Ascending aorta (tissue), 2 donors: ENCODE results near the gene BHLHE23. TPM values are rescaled to one million over a fixed set of nuclear protein-coding genes. Genes with fewer than 3 reads are reported as not detected.

ENCODE experiments used
- DNase-seq, 2 donors: peaks; one replicate each; pipeline ENCODE4 v3.0.0-alpha.2; 2019; ENCODE audit warnings: low spot score in 2 of 2
- H3K27ac ChIP-seq, 2 donors: fragments of 200-600 bp; sonication (generic); one replicate each; pipeline ENCODE4 v1.5.1; 2016 to 2017; ENCODE audit warnings: mild to moderate bottlenecking in 1 of 2
- H3K27me3 ChIP-seq: fragments of 200-600 bp; sonication (generic); one replicate; pipeline ENCODE4 v1.5.1; 2017
- H3K36me3 ChIP-seq, 2 donors: fragments of 200-600 bp; sonication (generic); one replicate each; pipeline ENCODE4 v1.5.1; 2016
- H3K4me1 ChIP-seq, 2 donors: fragments of 200-600 bp; sonication (generic); one replicate each; pipeline ENCODE4 v1.5.1; 2016 to 2017; ENCODE audit warnings: mild to moderate bottlenecking in 1 of 2
- H3K4me3 ChIP-seq, 2 donors: fragments of 200-600 bp; sonication (generic); one replicate each; pipeline ENCODE4 v1.5.1; 2016 to 2017; ENCODE audit warnings: mild to moderate bottlenecking in 1 of 2
- H3K9me3 ChIP-seq, 2 donors: fragments of 200-600 bp; sonication (generic); one replicate each; pipeline ENCODE4 v1.5.1; 2016
- intact Hi-C: fragments of 100-400 bp; cut with DNase I; formaldehyde crosslinking; loops from one replicate; pipeline ENCODE4 v1.15.1; 2023
- total RNA-seq: library from RNA; depleted of rRNA; stranded (reverse); fragments of >200 nt; gene quantifications from one replicate; pipeline ENCODE4 v1.1.0, GENCODE V29; 2016
- TF ChIP-seq, protein P1 (sequence below), 3 experiments: fragments of 200-600 bp in 2 of 3; fragments of 450-650 bp in 1 of 3; sonication (generic) in 2 of 3; IDR thresholded peaks; one replicate each; pipeline ENCODE4 v1.5.1; 2016 to 2019; ENCODE audit warnings: antibody characterized with exemption in 3 of 3, mild to moderate bottlenecking in 1 of 3, moderate library complexity in 1 of 3

BHLHE23 gene
- total RNA-seq, 1 donor from 2014 or later = not detected

DNA sequence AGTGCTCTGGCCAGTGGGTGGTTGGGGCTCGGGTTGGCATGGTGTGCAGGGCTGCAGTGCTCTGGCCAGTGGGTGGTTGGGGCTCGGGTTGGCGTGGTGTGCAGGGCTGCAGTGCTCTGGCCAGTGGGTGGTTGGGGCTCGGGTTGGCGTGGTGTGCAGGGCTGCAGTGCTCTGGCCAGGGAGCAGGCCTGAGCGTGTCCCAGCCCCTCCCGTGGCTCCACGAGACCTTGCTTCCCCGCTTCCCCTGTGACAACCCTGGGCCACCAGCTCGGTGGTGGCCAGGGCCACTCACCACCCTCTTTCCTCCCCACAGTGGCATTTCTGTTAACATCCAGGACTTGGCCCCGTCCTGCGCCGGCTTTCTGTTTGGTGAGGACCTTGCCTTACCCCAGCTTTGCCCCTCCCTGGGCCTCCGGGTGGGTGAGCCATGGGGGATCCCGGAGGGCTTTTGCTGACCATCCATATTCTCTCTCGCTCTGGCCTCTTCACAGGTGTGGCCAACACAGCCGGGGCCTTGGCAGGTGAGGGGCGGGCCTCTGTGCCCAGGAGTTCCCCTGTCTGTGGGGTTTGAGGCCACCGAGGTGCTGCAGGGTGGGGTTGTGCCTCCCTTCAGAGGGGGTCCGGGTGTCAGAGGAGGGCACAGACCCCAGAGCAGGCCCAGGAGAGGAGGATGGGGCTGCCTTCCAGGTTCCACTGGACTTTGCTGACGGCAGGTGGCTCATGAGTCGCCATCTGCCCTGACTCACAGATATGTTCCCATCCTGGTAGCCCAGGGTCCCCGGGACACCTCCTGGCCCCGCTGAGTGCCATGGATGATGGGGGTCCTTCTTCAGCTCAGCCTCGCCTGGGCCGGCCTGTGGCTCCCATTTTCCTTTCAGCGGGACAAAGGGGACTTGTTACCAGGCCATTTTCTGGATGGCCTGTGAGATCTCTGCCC is 40.3 kb downstream of the BHLHE23 start:
- H3K9me3 ChIP-seq = no peaks in the 10 kb centered on the region
- no peak for DNase-seq
- intact Hi-C loops = no loop called here

DNA sequence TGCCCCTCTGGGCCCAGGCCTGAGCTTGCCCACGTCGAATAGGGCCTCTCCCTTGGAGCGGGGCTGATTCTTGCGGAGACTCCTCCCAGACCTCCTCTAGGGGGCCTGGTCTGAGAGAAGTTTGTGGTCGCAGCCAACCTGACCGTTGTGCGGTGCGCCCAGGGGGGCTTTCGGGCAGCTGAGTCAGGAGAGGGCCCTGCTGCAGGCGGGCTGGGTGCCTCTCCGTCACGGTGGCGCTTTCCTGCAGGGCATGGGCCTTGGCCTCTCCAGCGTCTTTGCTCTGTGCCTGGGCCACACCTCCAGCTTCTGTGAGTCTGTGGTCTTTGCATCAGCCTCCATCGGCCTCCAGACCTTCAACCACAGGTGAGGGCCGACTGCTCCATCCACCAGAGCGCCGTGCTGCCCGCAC is 41.4 kb downstream of the BHLHE23 start:
- intact Hi-C loops = no loop called here

More for the DNA sequence above, 40.3 kb downstream of the BHLHE23 start:
- Histone ChIP-seq H3K27ac (no peak overlapping the region), H3K4me1 (no peaks in the 10 kb centered on the region), H3K27me3 (no peaks in the 10 kb centered on the region), H3K36me3 (peaks cover 6 to 11% of the 10 kb centered on the region in 2 donors), H3K4me3 (no peak overlapping the region)
- TF ChIP-seq, protein P1, sequence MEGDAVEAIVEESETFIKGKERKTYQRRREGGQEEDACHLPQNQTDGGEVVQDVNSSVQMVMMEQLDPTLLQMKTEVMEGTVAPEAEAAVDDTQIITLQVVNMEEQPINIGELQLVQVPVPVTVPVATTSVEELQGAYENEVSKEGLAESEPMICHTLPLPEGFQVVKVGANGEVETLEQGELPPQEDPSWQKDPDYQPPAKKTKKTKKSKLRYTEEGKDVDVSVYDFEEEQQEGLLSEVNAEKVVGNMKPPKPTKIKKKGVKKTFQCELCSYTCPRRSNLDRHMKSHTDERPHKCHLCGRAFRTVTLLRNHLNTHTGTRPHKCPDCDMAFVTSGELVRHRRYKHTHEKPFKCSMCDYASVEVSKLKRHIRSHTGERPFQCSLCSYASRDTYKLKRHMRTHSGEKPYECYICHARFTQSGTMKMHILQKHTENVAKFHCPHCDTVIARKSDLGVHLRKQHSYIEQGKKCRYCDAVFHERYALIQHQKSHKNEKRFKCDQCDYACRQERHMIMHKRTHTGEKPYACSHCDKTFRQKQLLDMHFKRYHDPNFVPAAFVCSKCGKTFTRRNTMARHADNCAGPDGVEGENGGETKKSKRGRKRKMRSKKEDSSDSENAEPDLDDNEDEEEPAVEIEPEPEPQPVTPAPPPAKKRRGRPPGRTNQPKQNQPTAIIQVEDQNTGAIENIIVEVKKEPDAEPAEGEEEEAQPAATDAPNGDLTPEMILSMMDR (IDR thresholded peaks at IDR 0.05) = no peak

DNA sequence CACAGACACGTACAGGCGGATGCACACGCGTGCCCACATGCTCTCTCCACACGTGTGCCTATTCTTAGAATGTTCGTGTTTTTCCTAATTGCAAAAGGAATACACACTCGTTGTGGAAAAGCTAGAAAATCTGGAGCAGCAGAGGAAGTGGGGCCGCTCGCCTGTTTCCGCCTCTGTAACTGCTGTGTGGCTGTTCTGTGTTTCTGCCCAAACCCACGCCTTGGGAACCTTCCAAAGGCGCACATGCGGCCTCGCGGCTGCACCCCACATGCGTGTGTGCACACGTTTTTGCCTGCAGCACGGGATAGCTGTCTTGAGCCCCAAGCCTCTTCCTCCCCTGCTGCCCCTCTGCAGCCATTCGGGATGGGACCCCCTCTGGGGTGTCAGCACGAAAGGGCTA is 42.1 kb downstream of the BHLHE23 start:
- Histone ChIP-seq H3K9me3 (no peaks in the 10 kb centered on the region), H3K4me1 (no peaks in the 10 kb centered on the region), H3K27ac (no peak overlapping the region), H3K4me3 (no peak overlapping the region), H3K27me3 (no peaks in the 10 kb centered on the region), H3K36me3 (peaks cover 6 to 11% of the 10 kb centered on the region in 2 donors)
- TF ChIP-seq, protein P1 (IDR thresholded peaks at IDR 0.05) = no peak
- intact Hi-C loops = no loop called here
- DNase-seq = no peak

More for the DNA sequence above, 41.4 kb downstream of the BHLHE23 start:
- Histone ChIP-seq H3K4me3 (no peak overlapping the region), H3K27me3 (no peaks in the 10 kb centered on the region), H3K27ac (no peak overlapping the region), H3K36me3 (peaks cover 6 to 11% of the 10 kb centered on the region in 2 donors), H3K4me1 (no peaks in the 10 kb centered on the region), H3K9me3 (no peaks in the 10 kb centered on the region)
- DNase-seq = no peak
- TF ChIP-seq, protein P1 (IDR thresholded peaks at IDR 0.05) = no peak

DNA sequence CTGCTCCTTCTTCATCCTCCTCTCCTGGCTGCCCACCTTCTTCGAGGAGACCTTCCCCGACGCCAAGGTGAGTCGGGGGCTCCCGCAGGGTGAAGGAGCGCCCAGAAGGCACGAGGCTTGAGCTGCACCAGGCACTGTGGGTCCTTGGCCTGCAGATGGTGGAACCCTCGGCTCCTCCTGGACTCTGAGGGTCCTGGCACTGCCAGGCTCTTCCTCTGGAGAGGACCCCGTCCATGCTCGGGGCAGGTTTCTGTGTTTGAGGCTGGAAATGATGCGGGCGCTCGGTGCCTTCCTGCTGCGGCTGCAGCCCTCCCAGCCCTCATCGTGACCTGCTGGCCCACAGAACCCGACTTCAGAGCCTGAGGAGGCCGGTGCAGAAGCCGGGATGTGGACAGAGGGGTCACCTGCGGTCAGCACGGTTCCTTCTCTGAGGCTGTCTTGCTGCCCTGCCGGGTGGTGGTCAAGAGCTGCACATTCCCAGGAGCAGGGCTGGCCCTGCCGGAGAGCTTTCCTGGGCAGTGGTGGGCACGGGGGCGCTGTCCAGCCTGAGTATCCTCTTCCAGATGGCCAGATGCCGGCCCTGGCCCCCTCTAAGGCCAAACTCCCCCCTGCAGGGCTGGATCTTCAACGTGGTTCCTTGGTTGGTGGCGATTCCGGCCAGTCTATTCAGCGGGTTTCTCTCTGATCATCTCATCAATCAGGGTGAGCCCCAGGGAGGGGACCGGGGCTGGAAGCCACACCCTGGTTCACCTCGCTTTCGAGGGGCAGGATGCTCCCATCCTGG is 43.0 kb downstream of the BHLHE23 start:
- intact Hi-C loops = no loop called here
- TF ChIP-seq, protein P1 (IDR thresholded peaks at IDR 0.05) = no peak
- H3K27me3 ChIP-seq = no peaks in the 10 kb centered on the region
- no peak for DNase-seq
- no peak overlapping the region for H3K27ac ChIP-seq
- H3K4me1 ChIP-seq = no peaks in the 10 kb centered on the region
- no peak overlapping the region for H3K4me3 ChIP-seq
- H3K9me3 ChIP-seq = no peaks in the 10 kb centered on the region
- H3K36me3 ChIP-seq = peaks cover 6 to 11% of the 10 kb centered on the region in 2 donors

DNA sequence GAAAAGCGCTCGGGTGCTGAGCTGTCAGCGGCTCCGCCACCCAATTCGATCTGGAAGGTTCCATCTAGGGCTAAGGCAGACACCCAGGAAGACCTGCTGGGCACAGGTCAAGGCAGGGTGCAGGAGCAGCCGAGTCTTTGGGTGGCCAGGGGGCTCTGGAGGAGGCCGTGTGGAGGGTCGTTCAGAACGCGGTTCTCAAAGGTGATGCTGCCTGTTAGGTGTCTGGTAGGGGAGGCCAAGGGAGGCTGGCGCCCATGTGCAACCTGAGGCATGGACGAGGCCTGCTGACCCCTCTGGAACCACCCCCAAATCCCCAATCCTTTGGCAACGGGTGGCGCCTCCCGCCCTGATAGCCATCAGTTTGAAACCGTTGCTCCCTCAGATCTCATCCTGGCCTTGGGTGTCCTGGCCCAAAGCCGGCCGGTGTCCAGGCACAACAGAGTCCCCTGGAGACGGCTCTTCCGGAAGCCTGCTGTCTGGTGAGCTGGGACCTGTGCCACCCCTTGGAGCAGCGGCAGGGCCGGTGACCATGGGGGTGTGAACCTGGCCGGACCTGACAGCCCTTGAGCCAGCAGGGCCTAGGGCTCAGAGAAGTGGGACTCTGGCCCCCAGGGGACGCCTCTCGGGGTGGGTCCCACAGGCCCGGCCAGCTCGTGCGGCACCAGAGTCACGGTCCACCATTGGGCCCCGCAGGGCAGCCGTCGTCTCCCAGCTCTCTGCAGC is 43.7 kb downstream of the BHLHE23 start:
- Histone ChIP-seq H3K4me3 (no peak overlapping the region), H3K27ac (no peak overlapping the region), H3K27me3 (no peaks in the 10 kb centered on the region), H3K36me3 (peaks cover 6 to 11% of the 10 kb centered on the region in 2 donors), H3K9me3 (no peaks in the 10 kb centered on the region), H3K4me1 (no peaks in the 10 kb centered on the region)
- no peak for DNase-seq
- intact Hi-C loops = no loop called here
- TF ChIP-seq, protein P1 (IDR thresholded peaks at IDR 0.05) = no peak
